ENCODE results near the gene MBD2.

GRCh38 chr18:54209471-54210180 is 14.8 kb downstream of the MBD2 start:
- TF ChIP-seq, protein P1, sequence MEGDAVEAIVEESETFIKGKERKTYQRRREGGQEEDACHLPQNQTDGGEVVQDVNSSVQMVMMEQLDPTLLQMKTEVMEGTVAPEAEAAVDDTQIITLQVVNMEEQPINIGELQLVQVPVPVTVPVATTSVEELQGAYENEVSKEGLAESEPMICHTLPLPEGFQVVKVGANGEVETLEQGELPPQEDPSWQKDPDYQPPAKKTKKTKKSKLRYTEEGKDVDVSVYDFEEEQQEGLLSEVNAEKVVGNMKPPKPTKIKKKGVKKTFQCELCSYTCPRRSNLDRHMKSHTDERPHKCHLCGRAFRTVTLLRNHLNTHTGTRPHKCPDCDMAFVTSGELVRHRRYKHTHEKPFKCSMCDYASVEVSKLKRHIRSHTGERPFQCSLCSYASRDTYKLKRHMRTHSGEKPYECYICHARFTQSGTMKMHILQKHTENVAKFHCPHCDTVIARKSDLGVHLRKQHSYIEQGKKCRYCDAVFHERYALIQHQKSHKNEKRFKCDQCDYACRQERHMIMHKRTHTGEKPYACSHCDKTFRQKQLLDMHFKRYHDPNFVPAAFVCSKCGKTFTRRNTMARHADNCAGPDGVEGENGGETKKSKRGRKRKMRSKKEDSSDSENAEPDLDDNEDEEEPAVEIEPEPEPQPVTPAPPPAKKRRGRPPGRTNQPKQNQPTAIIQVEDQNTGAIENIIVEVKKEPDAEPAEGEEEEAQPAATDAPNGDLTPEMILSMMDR (IDR thresholded peaks at IDR 0.05; ENCODE audit: poor library complexity): no peak
- TF ChIP-seq EZH2 (IDR thresholded peaks at IDR 0.05; ENCODE audit: borderline replicate concordance) (no peak), EZH2phosphoT487 (IDR thresholded peaks at IDR 0.05; ENCODE audit: low read depth, severe bottlenecking, unreplicated experiment) (no peak)

Data from hepatocyte (in vitro differentiated cells).